ENCODE data around the gene TSPAN33. TPM values are rescaled to one million over a fixed set of nuclear protein-coding genes. Genes with fewer than 3 reads are reported as not detected.
"Not testable (repeated sequence)": the region's sequence is repeated elsewhere in the genome, so short reads cannot be mapped to it uniquely, and the experiment has no call there.

Gene TSPAN33
- total RNA-seq, 1 donor from 2014 or later: 33.7 TPM

DNA sequence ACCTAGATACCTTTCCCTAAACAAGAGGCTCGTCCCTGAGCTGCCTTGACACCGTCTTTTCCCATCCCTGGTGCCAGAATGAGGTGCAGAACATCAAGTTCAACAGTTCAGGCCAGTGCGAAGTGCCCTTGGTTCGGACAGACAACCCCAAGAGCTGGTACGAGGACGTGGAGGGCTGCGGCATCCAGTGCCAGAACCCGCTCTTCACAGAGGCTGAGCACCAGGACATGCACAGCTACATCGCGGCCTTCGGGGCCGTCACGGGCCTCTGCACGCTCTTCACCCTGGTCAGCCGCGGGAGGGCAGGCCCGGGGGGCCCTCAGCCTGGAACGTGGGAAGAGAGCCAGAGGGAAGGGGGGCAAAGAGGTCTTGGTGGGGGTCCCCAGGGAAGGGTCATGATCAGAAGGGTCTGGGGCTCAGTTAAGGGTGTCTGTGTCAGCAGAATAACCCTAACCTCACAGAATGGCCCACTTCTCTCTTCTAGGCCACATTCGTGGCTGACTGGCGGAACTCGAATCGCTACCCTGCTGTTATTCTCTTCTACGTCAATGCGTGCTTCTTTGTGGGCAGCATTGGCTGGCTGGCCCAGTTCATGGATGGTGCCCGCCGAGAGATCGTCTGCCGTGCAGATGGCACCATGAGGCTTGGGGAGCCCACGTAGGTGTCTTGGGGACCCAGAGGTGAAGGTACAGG lies 60.8 kb downstream of the TSPAN33 start:
- no peak for DNase-seq (ENCODE audit: low spot score)
- ATAC-seq: no peak

DNA sequence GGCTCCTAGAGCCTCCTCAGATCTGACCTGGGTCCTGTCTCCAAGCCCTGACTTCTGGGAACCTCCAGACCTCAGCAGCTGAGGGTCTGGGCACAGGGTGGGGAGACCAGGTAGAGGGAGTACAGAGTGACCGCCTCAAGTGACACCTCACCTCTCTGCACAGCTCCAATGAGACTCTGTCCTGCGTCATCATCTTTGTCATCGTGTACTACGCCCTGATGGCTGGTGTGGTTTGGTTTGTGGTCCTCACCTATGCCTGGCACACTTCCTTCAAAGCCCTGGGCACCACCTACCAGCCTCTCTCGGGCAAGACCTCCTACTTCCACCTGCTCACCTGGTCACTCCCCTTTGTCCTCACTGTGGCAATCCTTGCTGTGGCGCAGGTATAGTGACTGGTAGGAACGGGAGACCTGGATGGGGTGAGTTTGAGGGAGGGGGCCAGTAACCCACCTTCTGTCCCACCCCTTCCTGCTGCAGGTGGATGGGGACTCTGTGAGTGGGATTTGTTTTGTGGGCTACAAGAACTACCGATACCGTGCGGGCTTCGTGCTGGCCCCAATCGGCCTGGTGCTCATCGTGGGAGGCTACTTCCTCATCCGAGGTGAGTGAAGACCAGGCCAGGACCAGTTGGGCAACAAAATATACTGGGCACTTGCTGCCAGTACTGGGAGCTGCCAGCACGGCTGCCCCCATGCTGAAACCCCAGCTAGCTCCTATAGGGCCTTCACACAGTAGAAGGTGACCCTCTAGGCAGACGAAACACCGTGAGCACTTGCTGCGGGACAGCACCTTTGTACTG lies 61.7 kb downstream of the TSPAN33 start:
- no peak for DNase-seq (ENCODE audit: low spot score)
- ATAC-seq: peak; percentile 20

DNA sequence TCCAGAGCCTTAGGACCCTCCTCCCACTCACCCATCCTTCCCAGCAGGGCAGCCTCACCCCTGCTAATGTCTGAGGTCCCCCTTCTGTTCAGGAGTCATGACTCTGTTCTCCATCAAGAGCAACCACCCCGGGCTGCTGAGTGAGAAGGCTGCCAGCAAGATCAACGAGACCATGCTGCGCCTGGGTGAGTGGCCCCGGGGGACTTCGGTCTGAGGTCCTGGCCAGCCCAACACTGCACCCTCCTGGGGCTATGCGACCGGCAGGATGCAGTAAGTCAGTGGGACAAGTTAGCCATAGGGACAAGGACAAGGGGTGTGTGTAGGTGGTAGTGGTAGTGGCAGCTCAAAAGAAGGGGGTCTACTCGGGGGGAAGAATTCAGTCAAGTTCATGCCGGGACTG lies 64.2 kb downstream of the TSPAN33 start:
- DNase-seq (ENCODE audit: low spot score) (no peak), ATAC-seq (peak; percentile 48)

DNA sequence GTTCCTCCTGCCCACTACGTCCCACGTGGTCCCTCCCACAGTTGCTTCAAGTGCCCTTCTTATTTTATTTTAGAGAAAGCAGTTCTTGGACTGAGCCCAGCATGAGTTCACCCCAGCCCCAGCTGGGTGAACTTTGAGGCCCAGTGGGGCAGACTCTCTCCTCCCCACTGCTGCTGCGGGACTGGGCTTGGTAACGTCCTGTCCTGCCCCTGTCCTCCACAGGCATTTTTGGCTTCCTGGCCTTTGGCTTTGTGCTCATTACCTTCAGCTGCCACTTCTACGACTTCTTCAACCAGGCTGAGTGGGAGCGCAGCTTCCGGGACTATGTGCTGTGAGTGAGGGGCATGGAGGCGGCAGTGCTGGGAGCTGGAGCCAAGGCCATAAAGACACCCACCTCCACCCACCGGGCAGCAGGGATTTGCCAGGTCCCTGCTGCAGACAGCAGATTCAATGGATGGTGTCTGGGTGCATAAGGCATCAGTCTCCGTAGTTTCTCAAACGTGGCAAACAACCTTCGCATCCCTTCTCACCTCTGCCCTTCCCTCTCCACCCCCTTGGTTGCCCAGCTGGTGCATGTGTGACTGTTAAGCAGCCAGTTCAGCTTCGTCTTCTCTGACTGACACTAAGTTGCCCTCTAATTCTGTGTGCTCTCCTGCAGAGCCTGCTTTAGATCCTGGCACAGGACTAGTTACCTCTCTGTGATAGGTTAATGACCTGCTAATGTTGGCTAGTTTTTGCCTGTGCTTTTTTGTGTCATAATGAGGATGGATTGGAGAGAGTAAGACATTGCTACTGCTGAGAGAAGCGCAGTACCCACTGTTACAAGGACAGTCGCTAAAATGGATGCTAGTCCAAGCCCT lies 64.8 kb downstream of the TSPAN33 start:
- ATAC-seq: peak; percentile 64
- DNase-seq (ENCODE audit: low spot score): no peak

DNA sequence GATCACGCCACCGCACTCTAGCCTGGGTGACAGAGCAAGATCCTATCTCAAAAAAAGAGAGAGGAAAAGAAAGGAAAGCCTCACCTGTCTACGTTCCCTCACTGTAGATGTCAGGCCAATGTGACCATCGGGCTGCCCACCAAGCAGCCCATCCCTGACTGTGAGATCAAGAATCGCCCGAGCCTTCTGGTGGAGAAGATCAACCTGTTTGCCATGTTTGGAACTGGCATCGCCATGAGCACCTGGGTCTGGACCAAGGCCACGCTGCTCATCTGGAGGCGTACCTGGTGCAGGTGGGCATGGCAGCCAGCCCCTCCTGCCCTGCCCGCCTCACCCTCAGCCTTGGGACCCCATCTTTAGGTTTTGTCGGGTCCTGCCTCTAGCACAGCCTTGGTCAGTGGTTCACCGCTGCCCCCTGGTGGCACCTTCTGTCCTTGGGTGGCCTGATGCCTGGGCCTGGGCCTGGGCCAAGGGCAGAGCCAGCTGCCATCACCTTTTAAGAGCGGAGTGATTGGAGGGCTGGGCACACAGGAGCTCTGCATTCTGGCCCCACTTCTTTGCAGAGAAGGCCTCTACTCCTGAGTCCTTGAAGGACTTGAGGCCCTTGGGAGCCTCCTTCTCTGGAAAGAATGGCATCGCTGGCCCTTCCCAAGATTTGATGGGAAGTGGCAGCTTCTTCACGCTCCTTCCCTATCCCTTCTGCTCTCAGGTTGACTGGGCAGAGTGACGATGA lies 65.9 kb downstream of the TSPAN33 start:
- DNase-seq (ENCODE audit: low spot score) (peak; percentile 85), ATAC-seq (peak; percentile 77)

DNA sequence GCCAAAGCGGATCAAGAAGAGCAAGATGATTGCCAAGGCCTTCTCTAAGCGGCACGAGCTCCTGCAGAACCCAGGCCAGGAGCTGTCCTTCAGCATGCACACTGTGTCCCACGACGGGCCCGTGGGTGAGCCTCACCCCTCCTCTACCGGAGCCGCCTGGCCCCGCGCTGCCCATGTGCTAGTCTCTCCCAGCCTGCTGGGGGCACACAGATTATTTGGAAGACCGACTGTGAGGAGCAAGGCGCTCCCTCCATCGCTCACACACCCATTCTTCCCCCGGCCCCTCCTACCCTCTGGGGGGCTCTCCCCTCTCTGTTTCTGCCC lies 66.4 kb downstream of the TSPAN33 start:
- no peak for DNase-seq (ENCODE audit: low spot score)
- ATAC-seq: no peak

DNA sequence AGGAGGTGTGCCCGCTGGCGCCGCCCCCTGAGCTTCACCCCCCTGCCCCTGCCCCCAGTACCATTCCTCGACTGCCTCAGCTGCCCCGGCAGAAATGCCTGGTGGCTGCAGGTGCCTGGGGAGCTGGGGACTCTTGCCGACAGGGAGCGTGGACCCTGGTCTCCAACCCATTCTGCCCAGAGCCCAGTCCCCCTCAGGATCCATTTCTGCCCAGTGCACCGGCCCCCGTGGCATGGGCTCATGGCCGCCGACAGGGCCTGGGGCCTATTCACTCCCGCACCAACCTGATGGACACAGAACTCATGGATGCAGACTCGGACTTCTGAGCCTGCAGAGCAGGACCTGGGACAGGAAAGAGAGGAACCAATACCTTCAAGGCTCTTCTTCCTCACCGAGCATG lies 67.6 kb downstream of the TSPAN33 start:
- DNase-seq (ENCODE audit: low spot score) (no peak), ATAC-seq (no peak)

DNA sequence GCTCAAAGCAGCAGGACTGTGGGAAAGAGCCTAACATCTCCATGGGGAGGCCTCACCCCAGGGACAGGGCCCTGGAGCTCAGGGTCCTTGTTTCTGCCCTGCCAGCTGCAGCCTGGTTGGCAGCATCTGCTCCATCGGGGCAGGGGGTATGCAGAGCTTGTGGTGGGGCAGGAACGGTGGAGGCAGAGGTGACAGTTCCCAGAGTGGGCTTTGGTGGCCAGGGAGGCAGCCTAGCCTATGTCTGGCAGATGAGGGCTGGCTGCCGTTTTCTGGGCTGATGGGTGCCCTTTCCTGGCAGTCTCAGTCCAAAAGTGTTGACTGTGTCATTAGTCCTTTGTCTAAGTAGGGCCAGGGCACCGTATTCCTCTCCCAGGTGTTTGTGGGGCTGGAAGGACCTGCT lies 68.1 kb downstream of the TSPAN33 start:
- ATAC-seq: no peak
- DNase-seq (ENCODE audit: low spot score): no peak

DNA sequence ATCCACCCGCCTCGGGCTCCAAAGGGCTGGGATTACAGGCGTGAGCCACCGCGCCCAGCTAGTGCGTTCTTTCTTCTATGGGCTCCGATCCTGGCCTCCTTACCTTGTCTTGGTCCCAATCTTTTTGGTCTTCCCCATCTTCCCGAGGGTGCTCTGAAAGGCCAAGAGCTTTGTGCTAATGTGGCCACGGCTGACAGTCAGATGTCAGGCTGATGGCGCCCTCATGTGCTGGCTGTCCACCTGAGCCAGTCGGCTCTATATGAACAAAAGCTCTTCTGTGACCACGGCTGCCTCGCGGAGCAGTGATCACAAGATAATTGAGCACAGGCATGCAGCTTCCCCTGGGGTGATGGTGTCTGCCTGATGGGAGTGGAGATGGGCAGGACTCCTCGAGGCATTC lies 69.3 kb downstream of the TSPAN33 start:
- no peak for ATAC-seq
- DNase-seq (ENCODE audit: low spot score): no peak

DNA sequence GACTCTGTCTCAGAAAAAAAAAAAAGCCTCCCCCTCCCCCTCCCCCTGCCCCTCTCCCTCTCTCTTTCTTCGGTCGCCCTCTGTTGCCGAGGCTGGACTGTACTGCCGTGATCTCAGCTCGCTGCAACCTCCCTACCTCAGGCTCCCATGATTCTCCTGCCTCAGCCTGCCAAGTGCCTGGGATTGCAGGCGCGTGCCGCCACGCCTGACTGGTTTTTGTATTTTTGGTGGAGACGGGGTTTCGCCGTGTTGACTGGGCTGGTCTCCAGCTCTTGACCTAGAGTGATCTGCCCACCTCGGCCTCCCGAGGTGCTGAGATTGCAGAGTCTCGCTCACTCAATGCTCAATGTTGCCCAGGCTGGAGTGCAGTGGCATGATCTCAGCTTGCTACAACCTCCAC lies 71.2 kb downstream of the TSPAN33 start:
- DNase-seq (ENCODE audit: low spot score); ATAC-seq: not testable (repeated sequence)

DNA sequence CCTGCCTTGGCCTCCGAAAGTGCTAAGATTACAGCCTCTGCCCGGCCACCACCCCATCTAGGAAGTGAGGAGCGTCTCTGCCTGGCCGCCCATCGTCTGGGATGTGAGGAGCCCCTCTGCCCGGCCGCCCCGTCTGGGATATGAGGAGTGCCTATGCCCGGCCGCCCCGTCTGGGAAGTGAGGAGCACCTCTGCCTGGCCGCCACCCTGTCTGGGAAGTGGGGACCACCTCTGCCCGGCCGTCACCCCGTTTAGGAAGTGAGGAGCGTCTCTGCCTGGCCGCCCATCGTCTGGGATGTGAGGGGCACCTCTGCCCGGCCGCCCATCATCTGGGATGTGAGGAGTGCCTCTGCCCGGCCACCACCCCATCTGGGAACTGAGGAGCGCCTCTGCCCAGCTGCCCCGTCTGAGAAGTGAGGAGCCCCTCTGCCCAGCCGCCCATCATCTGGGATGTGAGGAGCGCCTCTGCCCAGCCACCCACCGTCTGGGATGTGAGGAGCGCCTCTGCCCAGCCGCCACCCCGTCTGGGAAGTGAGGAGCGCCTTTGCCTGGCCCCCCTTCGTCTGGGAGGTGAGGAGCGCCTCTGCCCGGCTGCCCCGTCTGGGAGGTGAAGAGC lies 71.7 kb downstream of the TSPAN33 start:
- not testable (repeated sequence) for DNase-seq (ENCODE audit: low spot score); ATAC-seq

DNA sequence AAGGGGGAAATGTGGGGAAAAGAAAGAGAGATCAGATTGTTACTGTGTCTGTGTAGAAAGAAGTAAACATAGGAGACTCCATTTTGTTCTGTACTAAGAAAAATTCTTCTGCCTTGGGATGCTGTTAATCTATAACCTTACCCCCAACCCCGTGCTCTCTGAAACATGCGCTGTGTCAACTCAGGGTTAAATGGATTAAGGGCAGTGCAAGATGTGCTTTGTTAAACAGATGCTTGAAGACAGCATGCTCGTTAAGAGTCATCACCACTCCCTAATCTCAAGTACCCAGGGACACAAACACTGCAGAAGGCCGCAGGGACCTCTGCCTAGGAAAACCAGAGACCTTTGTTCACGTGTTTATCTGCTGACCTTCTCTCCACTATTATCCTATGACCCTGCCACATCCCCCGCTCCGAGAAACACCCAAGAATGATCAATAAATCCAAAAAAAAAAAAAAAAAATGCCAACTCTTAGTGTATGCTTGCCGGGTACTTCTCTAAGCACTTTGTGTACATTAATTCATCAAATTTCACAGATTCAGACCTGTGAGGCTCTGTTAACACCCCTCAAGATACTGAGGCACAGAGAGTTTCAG lies 72.4 kb downstream of the TSPAN33 start:
- not testable (repeated sequence) for ATAC-seq; DNase-seq (ENCODE audit: low spot score)

DNA sequence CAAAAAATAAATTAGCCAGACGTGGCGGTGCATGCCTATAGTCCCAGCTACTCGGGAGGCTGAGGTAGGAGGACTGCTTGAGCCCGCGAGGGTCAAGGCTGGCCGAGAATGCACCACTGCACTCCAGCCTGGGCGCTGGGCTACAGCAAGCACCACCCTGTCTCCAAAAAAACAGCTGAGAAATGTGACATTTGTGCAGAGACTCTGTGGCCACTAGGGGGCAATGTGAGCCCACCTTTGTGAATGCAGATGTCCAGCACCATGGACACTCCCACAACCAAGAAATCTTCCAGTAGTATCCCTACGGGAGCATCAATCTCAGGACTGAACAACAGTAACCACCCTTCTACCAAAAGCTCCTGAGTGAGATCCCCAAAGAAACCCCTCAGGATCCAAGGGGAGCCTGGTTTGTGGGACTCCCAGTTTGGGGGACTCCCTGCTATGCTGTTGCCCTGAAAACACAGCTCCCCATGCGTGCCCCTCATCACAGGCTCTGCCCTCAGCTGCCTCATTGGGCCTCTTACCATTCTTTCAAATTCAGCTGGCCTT lies 74.1 kb downstream of the TSPAN33 start:
- peak; percentile 99 for ATAC-seq
- DNase-seq (ENCODE audit: low spot score): peak; percentile 85

DNA sequence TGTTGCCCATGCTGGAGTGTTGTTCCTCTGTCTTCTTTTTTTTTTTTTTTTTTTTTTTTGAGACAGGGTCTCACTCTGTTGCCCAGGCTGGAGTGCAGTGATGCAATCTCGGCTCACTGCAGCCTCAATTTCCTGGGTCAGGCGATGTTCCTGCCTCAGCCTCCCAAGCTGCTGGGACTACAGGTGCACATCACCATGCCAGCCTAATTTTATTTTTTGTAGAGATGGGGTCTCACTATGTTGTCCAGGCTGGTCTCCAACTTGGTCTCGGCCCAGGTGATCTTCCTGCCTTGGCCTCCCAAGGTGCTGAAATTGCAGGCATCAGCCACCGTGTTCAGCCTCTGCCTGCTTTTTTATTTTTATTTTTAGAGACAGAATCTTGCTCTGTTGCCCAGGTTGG lies 74.7 kb downstream of the TSPAN33 start:
- DNase-seq (ENCODE audit: low spot score); ATAC-seq: not testable (repeated sequence)

Other genes starting within 250 kb of the TSPAN33 start
- gene KCP, start 234.0 kb upstream of the TSPAN33 start, total RNA-seq: 0.15 TPM
- 5.0 TPM for gene IRF5, start 206.8 kb upstream of the TSPAN33 start, total RNA-seq
- gene TNPO3, start 89.6 kb upstream of the TSPAN33 start, total RNA-seq: 16.6 TPM
- 22.1 TPM for gene SMO, start 43.9 kb downstream of the TSPAN33 start, total RNA-seq
- gene AHCYL2, start 80.3 kb downstream of the TSPAN33 start, total RNA-seq: 9.9 TPM

All from left lobe of liver (tissue), 2 donors.